GM20000 (cell line): ENCODE data around the gene NSFL1C.

ENCODE experiments used
- DNase-seq: peaks from one replicate; pipeline ENCODE4 v3.0.0; 2012; ENCODE audit warnings: low spot score
- TF ChIP-seq, protein P1 (sequence below): IDR thresholded peaks from 2 replicates; pipeline ENCODE4 v1.5.1; 2012; ENCODE audit warnings: mild to moderate bottlenecking, control low read depth; ENCODE audit errors: extremely low read depth, missing control alignments

NSFL1C gene

DNA sequence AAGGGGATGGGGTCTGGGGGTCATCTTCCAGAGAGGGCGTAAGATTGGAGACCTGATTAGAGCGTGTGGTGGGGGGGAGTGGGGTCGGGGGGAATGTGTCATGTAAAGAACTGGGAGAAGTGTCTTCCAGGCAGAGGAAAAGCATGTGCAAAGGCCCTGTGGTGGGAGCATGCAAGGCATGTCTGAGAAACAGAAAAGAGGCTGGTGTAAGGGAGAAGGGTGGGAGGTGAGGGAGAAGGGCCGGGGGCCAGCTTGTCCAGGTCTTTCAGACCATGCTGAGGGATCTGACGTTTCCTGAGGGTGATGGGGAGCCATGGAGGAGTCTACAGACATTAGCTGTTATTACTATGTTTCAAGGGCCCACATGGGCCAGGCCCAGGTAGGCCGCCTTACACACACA lies 43.4 kb downstream of the NSFL1C start:
- DNase-seq = no peak
- TF ChIP-seq, protein P1, sequence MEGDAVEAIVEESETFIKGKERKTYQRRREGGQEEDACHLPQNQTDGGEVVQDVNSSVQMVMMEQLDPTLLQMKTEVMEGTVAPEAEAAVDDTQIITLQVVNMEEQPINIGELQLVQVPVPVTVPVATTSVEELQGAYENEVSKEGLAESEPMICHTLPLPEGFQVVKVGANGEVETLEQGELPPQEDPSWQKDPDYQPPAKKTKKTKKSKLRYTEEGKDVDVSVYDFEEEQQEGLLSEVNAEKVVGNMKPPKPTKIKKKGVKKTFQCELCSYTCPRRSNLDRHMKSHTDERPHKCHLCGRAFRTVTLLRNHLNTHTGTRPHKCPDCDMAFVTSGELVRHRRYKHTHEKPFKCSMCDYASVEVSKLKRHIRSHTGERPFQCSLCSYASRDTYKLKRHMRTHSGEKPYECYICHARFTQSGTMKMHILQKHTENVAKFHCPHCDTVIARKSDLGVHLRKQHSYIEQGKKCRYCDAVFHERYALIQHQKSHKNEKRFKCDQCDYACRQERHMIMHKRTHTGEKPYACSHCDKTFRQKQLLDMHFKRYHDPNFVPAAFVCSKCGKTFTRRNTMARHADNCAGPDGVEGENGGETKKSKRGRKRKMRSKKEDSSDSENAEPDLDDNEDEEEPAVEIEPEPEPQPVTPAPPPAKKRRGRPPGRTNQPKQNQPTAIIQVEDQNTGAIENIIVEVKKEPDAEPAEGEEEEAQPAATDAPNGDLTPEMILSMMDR = no peak

DNA sequence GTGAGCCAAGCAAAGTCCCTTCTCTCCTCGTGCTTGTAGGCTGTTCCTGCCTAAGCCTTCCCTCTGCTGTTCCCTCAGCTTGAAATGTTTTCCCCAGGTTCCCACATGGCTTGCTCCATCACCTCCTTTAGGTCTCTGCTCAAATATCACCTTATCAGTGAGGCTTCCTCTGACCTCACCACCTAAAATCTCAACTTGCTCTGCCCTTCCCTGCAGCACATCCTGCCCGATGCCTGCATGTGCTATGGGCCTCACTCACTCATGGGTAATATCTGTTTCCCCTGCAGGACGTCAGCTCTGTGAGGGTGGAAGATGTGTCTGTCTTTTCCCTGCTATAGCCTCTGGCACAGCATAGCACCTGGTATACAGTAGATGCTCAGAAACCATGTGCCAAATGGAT lies 43.9 kb downstream of the NSFL1C start:
- TF ChIP-seq, protein P1 = no peak
- no peak for DNase-seq

GRCh38 chr20:1420066-1420465 lies 46.6 kb downstream of the NSFL1C start:
- TF ChIP-seq, protein P1 = no peak

GRCh38 chr20:1418350-1418749 lies 48.3 kb downstream of the NSFL1C start:
- DNase-seq = no peak
- TF ChIP-seq, protein P1 = no peak

More at GRCh38 chr20:1420066-1420465, 46.6 kb downstream of the NSFL1C start:
- DNase-seq = no peak

- no peak for DNase-seq
- TF ChIP-seq, protein P1 = no peak
Observed at GRCh38 chr20:1417790-1418189, 48.9 kb downstream of the NSFL1C start.

DNA sequence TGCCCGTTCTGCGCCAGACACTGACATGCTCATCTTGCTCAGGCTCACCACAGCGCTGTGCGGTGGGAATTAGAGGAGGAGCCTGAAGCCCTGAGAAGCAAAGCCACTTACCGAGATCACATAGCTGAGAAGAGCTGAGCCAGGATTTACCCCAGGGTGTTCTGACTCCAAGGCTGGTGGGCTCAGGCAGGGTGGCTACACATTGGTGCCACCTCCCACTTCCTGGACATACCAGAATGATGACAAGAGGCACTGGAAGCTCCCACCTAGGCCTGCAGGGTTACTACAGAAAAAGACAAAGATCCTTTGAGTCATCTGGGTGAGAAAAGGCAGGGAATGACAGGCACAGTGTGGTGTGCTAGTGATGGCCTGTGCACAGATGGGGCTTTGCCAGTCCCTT lies 49.4 kb downstream of the NSFL1C start:
- DNase-seq = no peak

GRCh38 chr20:1415667-1416468 lies 50.8 kb downstream of the NSFL1C start:
- TF ChIP-seq, protein P1 = no peak
- no peak for DNase-seq

More for the DNA sequence above, 49.4 kb downstream of the NSFL1C start:
- TF ChIP-seq, protein P1 = no peak
